HG02870 (cell line): ENCODE results near the gene PRRC2B.
"Not testable (repeated sequence)": the region's sequence is repeated elsewhere in the genome, so short reads cannot be mapped to it uniquely, and the experiment has no call there.

Source experiments
- ATAC-seq: cut with Tn5 transposase; IDR thresholded peaks from one replicate; pipeline ENCODE4 v1.9.1; 2021; ENCODE audit warnings: mild to moderate bottlenecking, moderate library complexity; ENCODE audit not compliant: unreplicated experiment

Gene PRRC2B

GRCh38 chr9:131530920-131531832 lies 137.3 kb downstream of the PRRC2B start, which contains the start of gene UCK1:
TSS of gene UCK1 (minus strand) at chr9:131531263. CDS start at chr9:131531174, 89 bp downstream.
- ATAC-seq, result peak; percentile 79

- no peak for ATAC-seq
These were observed 140.9 kb downstream of the PRRC2B start for GRCh38 chr9:131534721-131535237.

- ATAC-seq, result no peak
These were observed 144.1 kb downstream of the PRRC2B start for GRCh38 chr9:131537946-131538345.

- no peak for ATAC-seq
These were observed 145.5 kb downstream of the PRRC2B start for GRCh38 chr9:131539223-131539923.

GRCh38 chr9:131543141-131543540 lies 149.3 kb downstream of the PRRC2B start:
- no peak for ATAC-seq

- ATAC-seq, result no peak
These were observed 151.3 kb downstream of the PRRC2B start, which contains the start of gene PRRT1B for GRCh38 chr9:131545003-131545785. TSS of gene PRRT1B (plus strand) at chr9:131545523. CDS start at chr9:131545616, 93 bp downstream.

GRCh38 chr9:131545786-131546335 lies 152.0 kb downstream of the PRRC2B start:
- no peak for ATAC-seq

- no peak for ATAC-seq
These were observed 152.6 kb downstream of the PRRC2B start for GRCh38 chr9:131546336-131547084.

- ATAC-seq, result not testable (repeated sequence)
These were observed 155.3 kb downstream of the PRRC2B start for GRCh38 chr9:131549186-131549585.
